Choroid plexus epithelial cell (primary cell): ENCODE results near the gene TUNAR.

Experiments used
- DNase-seq: peaks from one replicate; pipeline ENCODE4 v3.0.0-alpha.2; 2010; ENCODE audit warnings: low read depth
- H3K4me3 ChIP-seq: 2 replicates; pipeline ENCODE4 v1.5.1; 2011; ENCODE audit warnings: low read depth, mild to moderate bottlenecking, control low read depth, low read length, moderate library complexity
- CTCF ChIP-seq: conservative IDR thresholded peaks from 2 replicates; pipeline ENCODE4 v1.5.1; 2011; ENCODE audit warnings: low read depth, mild to moderate bottlenecking, control low read depth, inconsistent platforms, low read length, moderate library complexity

Gene TUNAR

GRCh38 chr14:95895720-95896119, 19.1 kb downstream of the TUNAR start:
- TF ChIP-seq CTCF: peak; percentile 8
- DNase-seq: no peak

GRCh38 chr14:95896498-95897135, 20.0 kb downstream of the TUNAR start:
- no peak for DNase-seq
- no peak for TF ChIP-seq CTCF
- H3K4me3 ChIP-seq: no peak overlapping the region

More at GRCh38 chr14:95895720-95896119, 19.1 kb downstream of the TUNAR start:
- no peak overlapping the region for H3K4me3 ChIP-seq

- TF ChIP-seq CTCF: no peak
- H3K4me3 ChIP-seq: no peak overlapping the region
- no peak for DNase-seq
Observed at GRCh38 chr14:95897280-95897679, 20.6 kb downstream of the TUNAR start.

- H3K4me3 ChIP-seq: no peak overlapping the region
- DNase-seq: no peak
- TF ChIP-seq CTCF: no peak
Observed at GRCh38 chr14:95901054-95901453, 24.4 kb downstream of the TUNAR start.

- no peak for TF ChIP-seq CTCF
- no peak overlapping the region for H3K4me3 ChIP-seq
- no peak for DNase-seq
Observed at GRCh38 chr14:95902273-95902826, 25.7 kb downstream of the TUNAR start.

- H3K4me3 ChIP-seq: no peak overlapping the region
- TF ChIP-seq CTCF: no peak
- DNase-seq: no peak
Observed at GRCh38 chr14:95903165-95903564, 26.5 kb downstream of the TUNAR start.

- no peak for DNase-seq
- TF ChIP-seq CTCF: no peak
- no peak overlapping the region for H3K4me3 ChIP-seq
Observed at GRCh38 chr14:95903616-95904107, 27.0 kb downstream of the TUNAR start.
